Measurements from ENCODE around the gene HECTD4. TPM values are rescaled to one million over a fixed set of nuclear protein-coding genes. Genes with fewer than 3 reads are reported as not detected.

HECTD4 gene
- total and polyA plus RNA-seq, 2 of the 4 experiments (the other 2 are of a cell fraction), result 12.9 to 13.0 TPM

DNA sequence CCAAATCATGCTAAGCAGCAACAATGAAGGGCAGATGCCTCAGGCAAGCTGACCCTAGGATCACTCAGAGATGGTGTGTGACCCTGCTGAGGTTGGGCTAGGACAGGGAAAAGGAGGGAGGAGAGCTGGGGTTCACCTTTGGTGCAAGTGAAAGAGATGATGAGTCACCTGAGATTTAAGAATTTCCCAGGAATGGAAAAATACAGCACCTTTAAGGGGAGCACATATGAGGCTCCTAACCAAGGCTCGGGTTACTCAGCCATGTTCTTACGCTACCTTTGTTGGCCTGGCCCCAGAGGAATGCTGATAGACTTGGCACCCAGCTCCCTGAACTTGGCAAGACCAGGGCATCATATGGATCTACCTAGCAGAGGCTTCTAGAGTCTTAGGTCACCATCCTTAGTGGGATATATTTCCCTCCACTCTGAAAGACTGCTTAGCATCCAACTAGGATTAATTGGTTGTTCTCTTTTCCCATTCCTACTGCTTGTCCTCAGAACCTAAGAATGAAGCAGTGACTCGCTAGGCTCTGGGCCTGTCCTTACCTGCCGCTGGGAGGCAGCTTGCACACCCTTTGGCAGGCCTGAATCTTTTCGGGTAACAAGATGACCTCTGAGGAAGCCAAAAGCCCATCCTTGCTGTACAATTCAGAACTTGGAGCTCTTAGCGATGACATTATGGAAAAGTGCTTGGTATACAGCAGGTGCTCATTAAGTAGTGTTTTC lies 269.7 kb downstream of the HECTD4 start (continued):
- TF ChIP-seq BHLHE40 (IDR thresholded peaks at IDR 0.05; ENCODE audit: low read depth, low read length) (no peak), RFX5 (IDR thresholded peaks at IDR 0.05; ENCODE audit: low read depth, low read length) (no peak)

DNA sequence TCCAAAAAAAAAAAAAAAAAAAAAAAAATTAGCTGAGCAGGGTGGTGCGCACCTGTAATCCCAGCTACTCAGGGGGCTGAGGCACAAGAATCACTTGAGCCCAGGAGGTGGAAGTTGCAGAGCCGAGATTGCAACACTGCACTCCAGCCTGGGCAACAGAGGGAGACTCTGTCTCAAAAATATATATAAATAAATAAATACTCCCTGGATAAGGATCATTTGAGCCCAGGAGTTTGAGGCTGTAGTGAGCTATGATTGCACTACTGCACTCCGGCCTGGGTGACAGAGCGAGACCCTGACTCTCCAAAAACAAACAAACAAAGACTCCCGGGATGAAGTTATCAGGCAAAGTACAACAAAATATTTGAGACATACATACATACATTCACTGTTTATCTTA lies 270.3 kb downstream of the HECTD4 start:
- ATAC-seq (ENCODE audit: low read depth), result no peak
- WGBS, 2 experiments (ENCODE audit: extremely low coverage in 2 of 2, insufficient read length in 1 of 2), result no CpG with 5 or more reads among the region's 5 CpGs

More for the DNA sequence above, 270.3 kb downstream of the HECTD4 start:
- H3K27ac ChIP-seq (ENCODE audit: insufficient read depth, low read length), result no peak overlapping the region
- no peak for DNase-seq
- no peak overlapping the region for H2BK20ac ChIP-seq (ENCODE audit: low read depth, low read length)
- intact Hi-C loops (cut with micrococcal nuclease), result no loop called here
- no peak overlapping the region for H3K18ac ChIP-seq (ENCODE audit: low read depth, low read length)
- H3K14ac ChIP-seq (replicated peaks; ENCODE audit: low read depth, low read length), result no peak overlapping the region
- TF ChIP-seq RAD21 (IDR thresholded peaks at IDR 0.05; ENCODE audit: low read length), result no peak
- no peak for TF ChIP-seq MAFK (IDR thresholded peaks at IDR 0.05; ENCODE audit: low read depth, low read length)
- TF ChIP-seq, protein P1, sequence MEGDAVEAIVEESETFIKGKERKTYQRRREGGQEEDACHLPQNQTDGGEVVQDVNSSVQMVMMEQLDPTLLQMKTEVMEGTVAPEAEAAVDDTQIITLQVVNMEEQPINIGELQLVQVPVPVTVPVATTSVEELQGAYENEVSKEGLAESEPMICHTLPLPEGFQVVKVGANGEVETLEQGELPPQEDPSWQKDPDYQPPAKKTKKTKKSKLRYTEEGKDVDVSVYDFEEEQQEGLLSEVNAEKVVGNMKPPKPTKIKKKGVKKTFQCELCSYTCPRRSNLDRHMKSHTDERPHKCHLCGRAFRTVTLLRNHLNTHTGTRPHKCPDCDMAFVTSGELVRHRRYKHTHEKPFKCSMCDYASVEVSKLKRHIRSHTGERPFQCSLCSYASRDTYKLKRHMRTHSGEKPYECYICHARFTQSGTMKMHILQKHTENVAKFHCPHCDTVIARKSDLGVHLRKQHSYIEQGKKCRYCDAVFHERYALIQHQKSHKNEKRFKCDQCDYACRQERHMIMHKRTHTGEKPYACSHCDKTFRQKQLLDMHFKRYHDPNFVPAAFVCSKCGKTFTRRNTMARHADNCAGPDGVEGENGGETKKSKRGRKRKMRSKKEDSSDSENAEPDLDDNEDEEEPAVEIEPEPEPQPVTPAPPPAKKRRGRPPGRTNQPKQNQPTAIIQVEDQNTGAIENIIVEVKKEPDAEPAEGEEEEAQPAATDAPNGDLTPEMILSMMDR (conservative IDR thresholded peaks at IDR 0.05; ENCODE audit: low read depth, low read length), result no peak
- TF ChIP-seq SMC3 (IDR thresholded peaks at IDR 0.05; ENCODE audit: low read depth, low read length), result no peak
- TF ChIP-seq MXI1 (IDR thresholded peaks at IDR 0.05; ENCODE audit: borderline replicate concordance, low read depth, low read length), result no peak
- no peak for TF ChIP-seq BHLHE40 (IDR thresholded peaks at IDR 0.05; ENCODE audit: low read depth, low read length)
- TF ChIP-seq RFX5 (IDR thresholded peaks at IDR 0.05; ENCODE audit: low read depth, low read length), result no peak
- TF ChIP-seq, protein P2, sequence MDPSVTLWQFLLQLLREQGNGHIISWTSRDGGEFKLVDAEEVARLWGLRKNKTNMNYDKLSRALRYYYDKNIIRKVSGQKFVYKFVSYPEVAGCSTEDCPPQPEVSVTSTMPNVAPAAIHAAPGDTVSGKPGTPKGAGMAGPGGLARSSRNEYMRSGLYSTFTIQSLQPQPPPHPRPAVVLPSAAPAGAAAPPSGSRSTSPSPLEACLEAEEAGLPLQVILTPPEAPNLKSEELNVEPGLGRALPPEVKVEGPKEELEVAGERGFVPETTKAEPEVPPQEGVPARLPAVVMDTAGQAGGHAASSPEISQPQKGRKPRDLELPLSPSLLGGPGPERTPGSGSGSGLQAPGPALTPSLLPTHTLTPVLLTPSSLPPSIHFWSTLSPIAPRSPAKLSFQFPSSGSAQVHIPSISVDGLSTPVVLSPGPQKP (IDR thresholded peaks at IDR 0.05; ENCODE audit: borderline replicate concordance, low read depth, low read length), result no peak
- TF ChIP-seq NFE2L2 (IDR thresholded peaks at IDR 0.05; ENCODE audit: low read depth, low read length), result no peak
- TF ChIP-seq CHD1 (IDR thresholded peaks at IDR 0.05; ENCODE audit: low read depth, low read length), result no peak
- no peak for TF ChIP-seq POLR2A (IDR thresholded peaks at IDR 0.05; ENCODE audit: low read depth, low read length)
- no peak for TF ChIP-seq MAZ (IDR thresholded peaks at IDR 0.05; ENCODE audit: borderline replicate concordance, low read depth, low read length)
- no peak overlapping the region for H3K4me3 ChIP-seq (ENCODE audit: insufficient read depth, low read depth, low read length)
- H4K8ac ChIP-seq (ENCODE audit: low read depth in 2 of 2, low read length in 2 of 2), result no peak overlapping the region
- no peak overlapping the region for H2AK9ac ChIP-seq (replicated peaks; ENCODE audit: low read depth, low read length, poor library complexity)
- BruUV-seq (replicated peaks), result no TSS peak
- no peak overlapping the region for H4K5ac ChIP-seq (ENCODE audit: low read depth, low read length)
- H2AFZ ChIP-seq (replicated peaks; ENCODE audit: low read length, poor library complexity), result no peak overlapping the region
- ChIA-PET POLR2A (ENCODE audit: unreplicated experiment) (interaction anchor here (0.5 kb wide), 1 partner anchor 17 kb away, joined by 5 read pairs; no protein-coding TSS in a partner anchor), CTCF (interaction anchor here (0.6 kb wide), 1 partner anchor 136 kb away, joined by 5 read pairs; no protein-coding TSS in a partner anchor)
- in situ Hi-C loops (cut with MboI; ENCODE audit: low sequenced_read_pairs), result no loop called here
- dilution Hi-C loops (cut with HindIII; ENCODE audit: low sequenced_read_pairs, unreplicated experiment), result no loop called here
- H3K56ac ChIP-seq (ENCODE audit: extremely low read depth, insufficient read depth, low read length), result no peak overlapping the region
- no peak overlapping the region for H2AK5ac ChIP-seq (ENCODE audit: low read depth, low read length)
- H3K4me2 ChIP-seq (ENCODE audit: low read depth, low read length), result no peak overlapping the region
- H3K9me1 ChIP-seq (ENCODE audit: insufficient read depth, low read length), result peaks cover 8% of the 10 kb centered on the region
- H3K36me3 ChIP-seq (ENCODE audit: control insufficient read depth, insufficient read depth, low read length), result no peaks in the 10 kb centered on the region
- H4K20me1 ChIP-seq (ENCODE audit: insufficient read depth, low read length), result peaks cover 3% of the 10 kb centered on the region; the same call in 1 of the 2 replicates
- no peak overlapping the region; the same call in 2 of the 3 replicates for H2BK15ac ChIP-seq (ENCODE audit: low read depth, low read length)
- no peaks in the 10 kb centered on the region for H3K9me3 ChIP-seq (ENCODE audit: control insufficient read depth, insufficient read depth, low read length)
- H3K4ac ChIP-seq (ENCODE audit: low read depth, low read length), result no peak overlapping the region
- H4K91ac ChIP-seq (ENCODE audit: insufficient read depth, low read depth, low read length), result no peak overlapping the region
- no peaks in the 10 kb centered on the region for H3K27me3 ChIP-seq (ENCODE audit: control insufficient read depth, insufficient read depth, low read length)
- H3K9ac ChIP-seq (ENCODE audit: low read depth, low read length), result no peak overlapping the region
- H2BK5ac ChIP-seq (ENCODE audit: low read depth, low read length, poor library complexity, severe bottlenecking), result no peak overlapping the region
- H3K4me1 ChIP-seq (ENCODE audit: control insufficient read depth, insufficient read depth, low read length), result peaks cover 12% of the 10 kb centered on the region
- no peak overlapping the region for H3K23ac ChIP-seq (ENCODE audit: low read depth, low read length)
- H2BK120ac ChIP-seq (ENCODE audit: low read depth, low read length), result peak overlapping the region; percentile 69; the same call in 1 of the 2 replicates
- H3K79me1 ChIP-seq (ENCODE audit: low read depth in 1 of 2, low read length in 2 of 2), result peaks cover 0 to 6% of the 10 kb centered on the region in 2 experiments; a peak in 2 of 4 replicates

Measured in IMR-90 (cell line).